ENCODE results near the gene THUMPD2.

DNA sequence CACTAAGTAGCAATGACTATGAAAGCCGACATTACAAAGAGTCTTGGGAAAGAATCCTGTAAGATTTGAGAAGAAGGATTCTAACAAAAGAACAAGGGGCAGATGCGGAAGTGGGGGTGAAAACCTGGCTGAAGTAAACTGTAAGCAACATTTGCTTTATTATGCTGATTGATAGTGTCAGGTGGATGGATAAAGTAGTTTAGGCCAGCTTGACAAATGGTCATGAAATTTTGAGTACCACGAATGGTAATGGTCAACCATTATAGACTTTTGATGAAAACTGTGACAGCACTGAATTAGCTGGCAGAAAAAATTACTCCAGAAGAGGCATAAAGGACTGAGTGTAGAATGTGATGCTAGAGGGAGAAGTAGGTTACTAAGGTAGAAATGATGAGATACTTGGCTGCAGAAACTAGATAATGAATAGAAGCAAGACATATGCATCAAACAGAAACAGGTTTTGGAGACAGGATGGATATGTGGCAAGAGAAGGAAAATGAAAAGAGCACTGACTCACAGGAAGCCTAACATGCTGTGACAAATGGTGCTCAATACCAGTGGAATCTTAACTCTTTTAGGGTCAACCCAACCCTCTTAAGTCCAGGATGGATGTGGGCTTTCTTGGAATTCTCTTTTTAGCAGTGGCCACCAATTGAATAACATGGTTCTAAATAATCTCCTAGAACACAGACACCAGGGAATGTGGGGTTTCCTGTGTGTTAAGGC, 6.8 kb downstream of the THUMPD2 start:
- TF ChIP-seq HDGF (IDR thresholded peaks at IDR 0.05; ENCODE audit: borderline replicate concordance) (no peak), FOXA1 (IDR thresholded peaks at IDR 0.05) (no peak)

All from HEK293T (cell line).